ENCODE results near the gene JAGN1. TPM values are rescaled to one million over a fixed set of nuclear protein-coding genes. Genes with fewer than 3 reads are reported as not detected.

The JAGN1 gene
- total and polyA plus RNA-seq, 2 donors from 2014 or later = 30.3 to 55.3 TPM

DNA sequence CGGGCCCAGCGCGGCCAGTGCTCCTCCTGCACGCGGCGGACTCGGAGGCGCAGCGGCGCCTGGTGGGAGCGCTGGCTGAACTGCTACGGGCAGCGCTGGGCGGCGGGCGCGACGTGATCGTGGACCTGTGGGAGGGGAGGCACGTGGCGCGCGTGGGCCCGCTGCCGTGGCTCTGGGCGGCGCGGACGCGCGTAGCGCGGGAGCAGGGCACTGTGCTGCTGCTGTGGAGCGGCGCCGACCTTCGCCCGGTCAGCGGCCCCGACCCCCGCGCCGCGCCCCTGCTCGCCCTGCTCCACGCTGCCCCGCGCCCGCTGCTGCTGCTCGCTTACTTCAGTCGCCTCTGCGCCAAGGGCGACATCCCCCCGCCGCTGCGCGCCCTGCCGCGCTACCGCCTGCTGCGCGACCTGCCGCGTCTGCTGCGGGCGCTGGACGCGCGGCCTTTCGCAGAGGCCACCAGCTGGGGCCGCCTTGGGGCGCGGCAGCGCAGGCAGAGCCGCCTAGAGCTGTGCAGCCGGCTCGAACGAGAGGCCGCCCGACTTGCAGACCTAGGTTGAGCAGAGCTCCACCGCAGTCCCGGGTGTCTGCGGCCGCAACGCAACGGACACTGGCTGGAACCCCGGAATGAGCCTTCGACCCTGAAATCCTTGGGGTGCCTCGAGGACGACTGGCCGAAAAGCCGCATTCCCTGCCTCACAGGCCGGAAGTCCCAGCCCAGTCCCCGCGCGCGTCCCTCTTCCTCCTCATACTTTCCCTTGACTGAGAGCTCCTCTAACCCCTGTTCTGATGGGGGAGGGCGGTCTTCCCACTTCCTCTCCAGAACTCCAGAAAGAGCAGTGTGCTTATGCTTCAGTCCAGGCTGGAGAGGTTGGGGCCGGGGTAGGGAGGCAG lies 25.1 kb downstream of the JAGN1 start:
- H3K9ac ChIP-seq (ENCODE audit: low read length in 3 of 3) = peak overlapping the region in 2 of 3 donors; percentile 30 to 66
- peaks cover 0 to 30% (median 0%) of the 10 kb centered on the region in 3 donors for H3K4me1 ChIP-seq (ENCODE audit: control insufficient read depth in 2 of 3, insufficient read depth in 2 of 3, low read depth in 1 of 3, low read length in 3 of 3)
- no peaks in the 10 kb centered on the region for H3K9me3 ChIP-seq (ENCODE audit: control insufficient read depth in 2 of 3, insufficient read depth in 1 of 3, low read length in 3 of 3)
- H3K27ac ChIP-seq (ENCODE audit: low read depth in 2 of 2, low read length in 2 of 2) = peak overlapping the region; percentile 72 to 77
- intact Hi-C loops (cut with DNase I) = no loop called here
- H3K27me3 ChIP-seq (ENCODE audit: control insufficient read depth, insufficient read depth, low read length) = no peaks in the 10 kb centered on the region
- FAIRE-seq = no peak
- H3K4me3 ChIP-seq (ENCODE audit: low read length in 3 of 3) = peak overlapping the region; percentile 56 to 76 (median 65)
- TF ChIP-seq, protein P1, sequence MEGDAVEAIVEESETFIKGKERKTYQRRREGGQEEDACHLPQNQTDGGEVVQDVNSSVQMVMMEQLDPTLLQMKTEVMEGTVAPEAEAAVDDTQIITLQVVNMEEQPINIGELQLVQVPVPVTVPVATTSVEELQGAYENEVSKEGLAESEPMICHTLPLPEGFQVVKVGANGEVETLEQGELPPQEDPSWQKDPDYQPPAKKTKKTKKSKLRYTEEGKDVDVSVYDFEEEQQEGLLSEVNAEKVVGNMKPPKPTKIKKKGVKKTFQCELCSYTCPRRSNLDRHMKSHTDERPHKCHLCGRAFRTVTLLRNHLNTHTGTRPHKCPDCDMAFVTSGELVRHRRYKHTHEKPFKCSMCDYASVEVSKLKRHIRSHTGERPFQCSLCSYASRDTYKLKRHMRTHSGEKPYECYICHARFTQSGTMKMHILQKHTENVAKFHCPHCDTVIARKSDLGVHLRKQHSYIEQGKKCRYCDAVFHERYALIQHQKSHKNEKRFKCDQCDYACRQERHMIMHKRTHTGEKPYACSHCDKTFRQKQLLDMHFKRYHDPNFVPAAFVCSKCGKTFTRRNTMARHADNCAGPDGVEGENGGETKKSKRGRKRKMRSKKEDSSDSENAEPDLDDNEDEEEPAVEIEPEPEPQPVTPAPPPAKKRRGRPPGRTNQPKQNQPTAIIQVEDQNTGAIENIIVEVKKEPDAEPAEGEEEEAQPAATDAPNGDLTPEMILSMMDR (IDR thresholded peaks at IDR 0.05; ENCODE audit: borderline replicate concordance, extremely low read depth, insufficient read depth) = peak; percentile 29
- no peaks in the 10 kb centered on the region for H3K36me3 ChIP-seq (ENCODE audit: control insufficient read depth in 2 of 3, insufficient read depth in 3 of 3, low read length in 3 of 3)
- peak; percentile 70 to 93 (median 83) for DNase-seq

DNA sequence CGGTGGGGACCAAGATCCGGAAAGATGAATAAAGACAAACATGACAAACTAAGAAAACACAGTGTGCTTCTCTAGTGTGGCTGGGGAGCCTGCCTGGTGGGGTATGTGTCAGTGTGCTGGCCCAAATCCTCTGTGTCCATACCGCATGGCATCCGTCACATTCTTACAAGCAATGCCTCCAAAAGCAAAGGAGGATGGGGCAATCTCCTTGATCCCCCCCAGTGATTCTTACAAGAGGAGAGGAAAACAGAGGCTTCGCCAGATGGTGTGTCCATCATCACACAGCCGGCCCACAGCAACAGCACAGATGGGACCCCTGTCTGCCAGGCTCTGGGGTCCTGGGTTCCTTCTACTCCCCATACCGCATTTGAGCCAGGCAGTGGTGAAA lies 25.9 kb downstream of the JAGN1 start:
- TF ChIP-seq, protein P1 (IDR thresholded peaks at IDR 0.05; ENCODE audit: borderline replicate concordance, extremely low read depth, insufficient read depth) = no peak
- FAIRE-seq (no peak), DNase-seq (peak in 2 of 5 donors; percentile 22 to 50)
- intact Hi-C loops (cut with DNase I) = no loop called here
- no peaks in the 10 kb centered on the region for H3K9me3 ChIP-seq (ENCODE audit: control insufficient read depth in 2 of 3, insufficient read depth in 1 of 3, low read length in 3 of 3)
- H3K4me3 ChIP-seq (ENCODE audit: low read length in 3 of 3) = peak overlapping the region; percentile 12 to 76 (median 62)
- H3K4me1 ChIP-seq (ENCODE audit: control insufficient read depth in 2 of 3, insufficient read depth in 2 of 3, low read depth in 1 of 3, low read length in 3 of 3) = peaks cover 0 to 30% (median 0%) of the 10 kb centered on the region in 3 donors
- H3K27me3 ChIP-seq (ENCODE audit: control insufficient read depth, insufficient read depth, low read length) = no peaks in the 10 kb centered on the region
- no peaks in the 10 kb centered on the region for H3K36me3 ChIP-seq (ENCODE audit: control insufficient read depth in 2 of 3, insufficient read depth in 3 of 3, low read length in 3 of 3)
- H3K27ac ChIP-seq (ENCODE audit: low read depth in 2 of 2, low read length in 2 of 2) = peak overlapping the region; percentile 35 to 65
- peak overlapping the region in 2 of 3 donors; percentile 45 to 79 for H3K9ac ChIP-seq (ENCODE audit: low read length in 3 of 3)

DNA sequence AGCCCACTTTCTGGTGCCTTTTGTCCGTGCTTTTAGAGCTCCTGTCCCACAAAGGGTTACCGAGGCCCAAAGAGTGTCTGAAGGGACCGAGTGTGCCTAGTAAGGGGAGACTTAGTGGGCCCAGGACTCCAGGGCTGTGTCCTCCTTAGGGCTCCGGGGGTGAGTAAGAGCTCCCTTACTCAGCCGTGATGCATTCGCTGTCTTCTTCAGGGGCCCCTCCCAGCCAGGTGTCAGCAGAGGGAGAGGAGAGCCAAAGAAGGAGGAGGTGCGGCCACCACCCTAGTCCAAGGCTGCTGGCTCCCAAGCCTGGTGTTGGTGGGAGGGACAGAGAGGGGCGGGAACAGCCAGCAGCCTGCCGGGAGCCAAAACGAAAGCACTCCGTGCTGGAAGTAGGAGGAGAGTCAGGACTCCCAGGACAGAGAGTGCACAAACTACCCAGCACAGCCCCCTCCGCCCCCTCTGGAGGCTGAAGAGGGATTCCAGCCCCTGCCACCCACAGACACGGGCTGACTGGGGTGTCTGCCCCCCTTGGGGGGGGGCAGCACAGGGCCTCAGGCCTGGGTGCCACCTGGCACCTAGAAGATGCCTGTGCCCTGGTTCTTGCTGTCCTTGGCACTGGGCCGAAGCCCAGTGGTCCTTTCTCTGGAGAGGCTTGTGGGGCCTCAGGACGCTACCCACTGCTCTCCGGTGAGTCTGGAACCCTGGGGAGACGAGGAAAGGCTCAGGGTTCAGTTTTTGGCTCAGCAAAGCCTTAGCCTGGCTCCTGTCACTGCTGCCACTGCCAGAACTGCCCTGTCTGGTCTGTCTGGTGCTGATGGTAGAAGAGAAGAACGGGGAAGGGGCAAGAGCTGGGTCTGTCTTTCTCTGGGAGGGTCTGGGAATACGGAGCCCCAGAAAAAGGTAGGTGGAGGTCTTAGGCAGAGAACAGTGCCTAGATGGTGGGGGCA lies 26.6 kb downstream of the JAGN1 start, which contains the start of gene IL17RC:
Gene IL17RC (plus strand): TSS at position 365 of the 947 bp plus-strand sequence. CDS start 218 bp downstream, at position 583.
- H3K27me3 ChIP-seq (ENCODE audit: control insufficient read depth, insufficient read depth, low read length) = no peaks in the 10 kb centered on the region
- TF ChIP-seq, protein P1 (IDR thresholded peaks at IDR 0.05; ENCODE audit: borderline replicate concordance, extremely low read depth, insufficient read depth) = no peak
- FAIRE-seq (no peak), DNase-seq (peak; percentile 82 to 95 (median 89))
- intact Hi-C loops (cut with DNase I) = no loop called here
- H3K9ac ChIP-seq (ENCODE audit: low read length in 3 of 3) = peak within 1 kb of the TSS; percentile 6 to 79 (median 66)
- H3K27ac ChIP-seq (ENCODE audit: low read depth in 2 of 2, low read length in 2 of 2) = peak within 1 kb of the TSS; percentile 72 to 77
- no peaks in the 10 kb centered on the region for H3K36me3 ChIP-seq (ENCODE audit: control insufficient read depth in 2 of 3, insufficient read depth in 3 of 3, low read length in 3 of 3)
- no peaks in the 10 kb centered on the region for H3K9me3 ChIP-seq (ENCODE audit: control insufficient read depth in 2 of 3, insufficient read depth in 1 of 3, low read length in 3 of 3)
- peak within 1 kb of the TSS; percentile 56 to 76 (median 65) for H3K4me3 ChIP-seq (ENCODE audit: low read length in 3 of 3)
- H3K4me1 ChIP-seq (ENCODE audit: control insufficient read depth in 2 of 3, insufficient read depth in 2 of 3, low read depth in 1 of 3, low read length in 3 of 3) = peaks cover 0 to 30% (median 0%) of the 10 kb centered on the region in 3 donors
